Measurements from ENCODE around the gene ARHGAP8.

The ARHGAP8 gene

DNA sequence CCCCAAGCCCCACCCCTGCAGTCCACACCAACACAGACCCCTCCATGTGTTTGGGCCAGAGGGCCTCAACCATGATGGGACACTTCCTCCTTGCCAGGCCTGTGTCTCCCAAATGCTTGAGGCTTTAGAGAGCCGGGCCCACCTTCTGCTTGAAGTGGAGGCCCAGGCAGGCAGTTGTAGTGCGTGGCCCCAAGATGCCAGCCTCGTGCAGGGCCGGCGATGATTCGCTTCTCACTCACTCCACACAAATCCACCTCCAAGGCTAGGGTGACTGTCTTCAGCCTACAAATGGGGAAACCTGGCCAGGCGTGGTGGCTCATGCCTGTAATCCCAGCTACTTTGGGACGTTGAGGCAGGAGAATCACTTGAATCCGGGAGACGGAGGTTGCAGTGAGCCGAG, 44.6 kb upstream of the ARHGAP8 start:
- in situ Hi-C loops (cut with HindIII; ENCODE audit: low sequenced_read_pairs): no loop called here
- DNase-seq (ENCODE audit: low read depth, low spot score): no peak
- TF ChIP-seq, protein P1, sequence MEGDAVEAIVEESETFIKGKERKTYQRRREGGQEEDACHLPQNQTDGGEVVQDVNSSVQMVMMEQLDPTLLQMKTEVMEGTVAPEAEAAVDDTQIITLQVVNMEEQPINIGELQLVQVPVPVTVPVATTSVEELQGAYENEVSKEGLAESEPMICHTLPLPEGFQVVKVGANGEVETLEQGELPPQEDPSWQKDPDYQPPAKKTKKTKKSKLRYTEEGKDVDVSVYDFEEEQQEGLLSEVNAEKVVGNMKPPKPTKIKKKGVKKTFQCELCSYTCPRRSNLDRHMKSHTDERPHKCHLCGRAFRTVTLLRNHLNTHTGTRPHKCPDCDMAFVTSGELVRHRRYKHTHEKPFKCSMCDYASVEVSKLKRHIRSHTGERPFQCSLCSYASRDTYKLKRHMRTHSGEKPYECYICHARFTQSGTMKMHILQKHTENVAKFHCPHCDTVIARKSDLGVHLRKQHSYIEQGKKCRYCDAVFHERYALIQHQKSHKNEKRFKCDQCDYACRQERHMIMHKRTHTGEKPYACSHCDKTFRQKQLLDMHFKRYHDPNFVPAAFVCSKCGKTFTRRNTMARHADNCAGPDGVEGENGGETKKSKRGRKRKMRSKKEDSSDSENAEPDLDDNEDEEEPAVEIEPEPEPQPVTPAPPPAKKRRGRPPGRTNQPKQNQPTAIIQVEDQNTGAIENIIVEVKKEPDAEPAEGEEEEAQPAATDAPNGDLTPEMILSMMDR (IDR thresholded peaks at IDR 0.05; ENCODE audit: low read depth, low read length): no peak
- no peak overlapping the region for H3K4me3 ChIP-seq (ENCODE audit: low read depth, low read length)

DNA sequence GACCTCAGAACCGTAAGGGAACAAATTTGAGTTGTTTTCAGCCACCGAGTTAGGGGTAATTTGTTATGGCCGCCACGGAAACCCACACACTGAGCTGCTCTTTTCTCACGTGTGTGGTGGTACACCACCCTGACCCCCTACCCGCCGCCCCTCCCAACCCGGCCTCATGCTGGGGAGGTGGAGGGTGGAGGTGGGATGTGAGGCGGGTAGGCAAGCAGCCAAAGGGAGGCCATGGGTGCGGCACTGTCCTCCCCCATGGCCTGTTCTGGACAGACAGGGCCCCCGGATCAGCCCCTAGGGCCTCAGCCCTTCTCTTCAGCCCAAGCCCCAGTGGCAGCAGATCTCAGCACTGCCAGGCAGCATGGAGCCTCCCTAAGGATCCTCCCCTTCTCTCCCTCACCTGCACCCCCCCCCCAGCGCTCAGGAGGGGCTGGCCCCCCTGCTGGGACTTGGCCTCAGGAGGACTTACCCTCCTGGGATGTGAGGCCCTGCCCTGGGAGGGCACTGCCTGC, 42.4 kb upstream of the ARHGAP8 start:
- DNase-seq (ENCODE audit: low read depth, low spot score): no peak
- in situ Hi-C loops (cut with HindIII; ENCODE audit: low sequenced_read_pairs): no loop called here
- H3K4me3 ChIP-seq (ENCODE audit: low read depth, low read length): no peak overlapping the region
- TF ChIP-seq, protein P1 (IDR thresholded peaks at IDR 0.05; ENCODE audit: low read depth, low read length): no peak

DNA sequence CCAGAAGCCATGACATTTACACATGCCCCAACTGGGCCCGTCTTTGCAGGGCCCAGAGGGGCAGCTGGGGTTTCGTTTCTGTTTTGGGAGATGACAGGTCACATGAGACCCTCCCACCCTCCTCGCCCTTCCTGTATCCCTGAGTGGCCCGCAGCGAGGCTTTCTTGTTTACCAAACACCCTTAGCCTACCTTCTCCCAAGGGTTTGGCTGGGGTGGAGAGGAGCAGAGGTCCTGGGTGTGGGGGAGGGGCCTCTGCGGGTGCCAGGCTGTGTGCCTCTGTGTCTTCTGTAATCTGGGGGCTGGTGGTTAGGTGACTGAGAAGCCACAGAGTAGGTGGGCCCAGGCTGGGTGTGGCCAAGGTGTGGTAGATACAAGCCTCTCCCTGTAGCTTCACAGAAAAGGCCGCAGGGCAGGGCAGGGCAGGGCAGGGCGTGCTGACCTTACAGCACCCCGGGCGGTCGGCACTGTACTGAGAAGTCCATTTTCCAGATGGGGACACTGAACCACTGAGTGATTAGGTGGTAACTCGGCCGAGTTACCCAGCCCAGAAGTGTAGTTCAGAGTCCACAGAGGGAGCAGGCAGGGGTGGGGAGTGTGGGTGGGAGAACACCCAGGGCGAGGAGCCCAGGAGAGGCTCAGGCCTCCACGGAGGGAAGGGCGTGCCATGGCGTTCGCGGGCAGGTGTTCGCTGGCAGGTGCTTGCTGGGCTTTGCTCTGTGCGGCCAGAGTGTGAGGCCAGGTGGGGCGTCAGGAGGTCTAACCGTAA, 41.7 kb upstream of the ARHGAP8 start:
- in situ Hi-C loops (cut with HindIII; ENCODE audit: low sequenced_read_pairs): no loop called here
- DNase-seq (ENCODE audit: low read depth, low spot score): no peak
- H3K4me3 ChIP-seq (ENCODE audit: low read depth, low read length): no peak overlapping the region
- TF ChIP-seq, protein P1 (IDR thresholded peaks at IDR 0.05; ENCODE audit: low read depth, low read length): no peak

DNA sequence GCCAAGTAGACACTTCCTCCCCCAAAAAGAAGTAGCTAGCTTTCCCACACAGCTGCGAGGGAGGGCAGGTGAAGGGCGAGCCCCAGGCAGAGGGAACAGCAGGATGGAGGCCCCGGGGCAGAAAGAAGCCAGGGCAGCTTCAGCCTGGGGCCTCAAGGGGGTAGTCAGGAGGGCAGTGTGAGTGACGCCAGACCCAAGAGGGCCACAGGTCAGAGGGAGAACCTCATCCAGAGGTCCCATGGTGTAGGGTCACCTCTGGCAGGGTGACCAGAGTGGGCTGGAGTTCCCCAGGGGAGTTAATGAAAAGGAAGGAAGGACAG, 41.2 kb upstream of the ARHGAP8 start:
- in situ Hi-C loops (cut with HindIII; ENCODE audit: low sequenced_read_pairs): no loop called here
- TF ChIP-seq, protein P1 (IDR thresholded peaks at IDR 0.05; ENCODE audit: low read depth, low read length): no peak
- H3K4me3 ChIP-seq (ENCODE audit: low read depth, low read length): no peak overlapping the region
- DNase-seq (ENCODE audit: low read depth, low spot score): no peak

DNA sequence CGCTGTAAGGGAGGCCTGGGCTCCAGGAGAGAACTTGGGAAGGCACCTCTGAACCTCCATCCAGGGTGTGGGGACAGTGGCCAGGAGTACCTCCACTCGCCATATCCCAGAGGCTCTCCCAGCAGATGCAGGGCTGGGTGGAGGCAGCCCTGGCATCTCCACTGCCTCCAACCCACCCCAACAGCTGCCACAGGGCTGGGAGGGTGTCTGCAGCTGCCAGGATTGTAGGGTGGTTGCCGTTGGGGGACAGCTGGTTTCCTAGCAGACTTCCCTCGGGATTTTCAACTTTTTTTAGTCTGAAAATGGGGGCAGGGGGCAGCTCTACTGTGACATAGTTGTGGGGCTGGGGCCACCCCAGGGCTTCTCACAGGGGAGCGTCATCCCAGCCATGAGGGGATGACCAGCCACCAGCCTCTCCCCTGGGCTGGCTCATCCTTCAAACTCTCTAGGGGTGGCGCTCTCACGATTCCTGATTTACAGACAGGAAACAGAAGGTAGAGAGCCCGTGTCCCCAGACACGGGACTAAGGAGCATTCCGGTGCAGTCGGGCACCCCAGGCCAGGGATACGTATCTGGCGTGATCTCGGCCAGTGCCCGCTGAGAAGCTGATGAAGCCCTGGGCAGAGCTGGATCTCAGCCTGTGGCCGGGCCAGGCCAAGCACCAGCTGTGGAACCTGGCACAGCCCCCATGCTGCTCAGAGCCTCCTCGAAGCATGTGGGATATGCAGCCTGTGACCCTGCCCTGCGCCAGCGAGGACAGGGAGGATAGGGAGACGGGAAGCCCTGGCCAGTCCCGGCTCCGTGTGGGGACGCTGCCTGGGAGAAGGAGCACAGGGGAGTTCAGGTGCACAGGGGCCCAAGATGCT, 40.5 kb upstream of the ARHGAP8 start:
- no peak overlapping the region for H3K4me3 ChIP-seq (ENCODE audit: low read depth, low read length)
- in situ Hi-C loops (cut with HindIII; ENCODE audit: low sequenced_read_pairs): no loop called here
- DNase-seq (ENCODE audit: low read depth, low spot score): no peak
- TF ChIP-seq, protein P1 (IDR thresholded peaks at IDR 0.05; ENCODE audit: low read depth, low read length): no peak

DNA sequence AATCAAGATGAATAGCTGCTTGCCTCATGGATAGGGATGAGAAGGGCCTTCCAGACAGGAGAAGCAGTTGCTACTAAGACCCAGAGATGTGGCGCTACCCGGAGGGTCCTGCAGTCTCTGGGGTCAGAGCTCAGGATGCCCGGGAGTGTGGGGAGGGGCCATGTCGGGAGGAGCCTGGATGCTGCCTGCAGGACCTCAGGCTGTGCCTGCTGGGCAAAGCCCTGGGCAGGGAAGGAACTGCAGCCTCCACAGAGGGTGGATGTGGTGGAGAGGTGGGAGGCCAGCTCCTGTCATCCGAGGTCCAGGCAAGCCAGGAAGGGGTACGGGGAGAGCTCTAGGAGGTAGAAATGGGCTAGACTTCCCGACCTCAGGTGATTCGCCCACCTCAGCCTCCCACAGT, 39.4 kb upstream of the ARHGAP8 start:
- no peak overlapping the region for H3K4me3 ChIP-seq (ENCODE audit: low read depth, low read length)
- no peak for DNase-seq (ENCODE audit: low read depth, low spot score)
- in situ Hi-C loops (cut with HindIII; ENCODE audit: low sequenced_read_pairs): no loop called here
- TF ChIP-seq, protein P1 (IDR thresholded peaks at IDR 0.05; ENCODE audit: low read depth, low read length): no peak

Data from astrocyte of the spinal cord (primary cell).